Cardiac septum (tissue), 1 donor: ENCODE data around the gene RPA1. TPM values are rescaled to one million over a fixed set of nuclear protein-coding genes. Genes with fewer than 3 reads are reported as not detected.
"Not testable (repeated sequence)": the region's sequence is repeated elsewhere in the genome, so short reads cannot be mapped to it uniquely, and the experiment has no call there.

Experiments used
- DNase-seq: peaks from one replicate; pipeline ENCODE4 v3.0.0-alpha.2; 2020; ENCODE audit warnings: low spot score
- intact Hi-C: fragments of 100-400 bp; cut with DNase I; formaldehyde crosslinking; loops from one replicate; pipeline ENCODE4 v1.14.0; 2022
- total RNA-seq: library from RNA; stranded (reverse); fragmentation: NEBNext Ultra II Directional; extraction: Animal tissue kit (Norgen Biotek cat#: 25700); gene quantifications from one replicate; pipeline ENCODE4 v1.2.1, GENCODE V29; 2021
- donor health status: DM: no; HTN: no; CAD: no.

The RPA1 gene
- total RNA-seq, 1 donor from 2014 or later = 76.7 TPM

GRCh38 chr17:1871756-1872155 lies 42.0 kb downstream of the RPA1 start:
- intact Hi-C loops = loop anchor here (10.0 kb wide), 1 partner anchor 297 kb away; no protein-coding TSS in a partner anchor
- DNase-seq = no peak

- no peak for DNase-seq
- intact Hi-C loops = loop anchor here (10.0 kb wide), 1 partner anchor 297 kb away; no protein-coding TSS in a partner anchor
Observed at GRCh38 chr17:1872254-1872653, 42.4 kb downstream of the RPA1 start.

- intact Hi-C loops = loop anchor here (10.0 kb wide), 1 partner anchor 298 kb away; no protein-coding TSS in a partner anchor
- DNase-seq = no peak
Observed at GRCh38 chr17:1872976-1873375, 43.2 kb downstream of the RPA1 start.

- intact Hi-C loops = loop anchor here (10.0 kb wide), 1 partner anchor 299 kb away; no protein-coding TSS in a partner anchor
- DNase-seq = no peak
Observed at GRCh38 chr17:1873418-1873817, 43.6 kb downstream of the RPA1 start.

- no peak for DNase-seq
- intact Hi-C loops = loop anchor here (10.0 kb wide), 1 partner anchor 301 kb away; no protein-coding TSS in a partner anchor
Observed at GRCh38 chr17:1875597-1875996, 45.8 kb downstream of the RPA1 start.

GRCh38 chr17:1878419-1879121 lies 48.8 kb downstream of the RPA1 start:
- intact Hi-C loops = loop anchor here (10.0 kb wide), 1 partner anchor 304 kb away; no protein-coding TSS in a partner anchor
- no peak for DNase-seq

GRCh38 chr17:1880851-1881630 lies 51.2 kb downstream of the RPA1 start:
- no peak for DNase-seq
- intact Hi-C loops = no loop called here

- intact Hi-C loops = no loop called here
- DNase-seq = no peak
Observed at GRCh38 chr17:1882836-1883235, 53.0 kb downstream of the RPA1 start.

GRCh38 chr17:1883536-1883935 lies 53.7 kb downstream of the RPA1 start:
- intact Hi-C loops = no loop called here
- no peak for DNase-seq

GRCh38 chr17:1888741-1889140 lies 58.9 kb downstream of the RPA1 start:
- DNase-seq = no peak

GRCh38 chr17:1890758-1891450 lies 61.1 kb downstream of the RPA1 start:
- intact Hi-C loops = no loop called here
- DNase-seq = no peak

More at GRCh38 chr17:1888741-1889140, 58.9 kb downstream of the RPA1 start:
- intact Hi-C loops = no loop called here

- DNase-seq = no peak
- intact Hi-C loops = no loop called here
Observed at GRCh38 chr17:1894753-1895339, 65.0 kb downstream of the RPA1 start.

GRCh38 chr17:1895479-1895878 lies 65.7 kb downstream of the RPA1 start:
- DNase-seq, intact Hi-C loops: not testable (repeated sequence)

- intact Hi-C loops = no loop called here
- no peak for DNase-seq
Observed at GRCh38 chr17:1896243-1897104, 66.7 kb downstream of the RPA1 start.

- DNase-seq = no peak
- intact Hi-C loops = no loop called here
Observed at GRCh38 chr17:1897105-1897656, 67.4 kb downstream of the RPA1 start.

GRCh38 chr17:1898332-1898731 lies 68.5 kb downstream of the RPA1 start:
- DNase-seq = no peak
- intact Hi-C loops = no loop called here

- DNase-seq = no peak
- intact Hi-C loops = no loop called here
Observed at GRCh38 chr17:1898872-1899271, 69.1 kb downstream of the RPA1 start.

GRCh38 chr17:1899403-1900000 lies 69.7 kb downstream of the RPA1 start:
- intact Hi-C loops = no loop called here
- no peak for DNase-seq
